WTC11 (cell line): ENCODE measurements around the gene MYORG. TPM values are rescaled to one million over a fixed set of nuclear protein-coding genes. Genes with fewer than 3 reads are reported as not detected.

ENCODE experiments used
- ATAC-seq: fragments of 200-7000 bp; cut with Tn5 transposase; 2 replicates; pipeline ENCODE4 v1.10.0; 2021; ENCODE audit warnings: mild to moderate bottlenecking, moderate library complexity
- CTCF ChIA-PET: fragments of 300-600 bp; sonication (Branson Sonifier 250); formaldehyde crosslinking; loops from one replicate; lab custom pipeline; 2021; ENCODE audit warnings: antibody characterized with exemption; lab: Charles Lee
- POLR2A ChIA-PET: fragments of 350-600 bp; sonication (Branson Sonifier 250); formaldehyde crosslinking; loops from one replicate; lab custom pipeline; 2021; ENCODE audit warnings: antibody characterized with exemption; lab: Charles Lee
- DNase-seq: peaks from one replicate; pipeline ENCODE4 v3.0.0; 2021; ENCODE audit warnings: low spot score
- H3K27ac Mint-ChIP-seq: 2 replicates; pipeline ENCODE4 v1.8.0; 2021; ENCODE audit warnings: mixed read lengths
- H3K27me3 Mint-ChIP-seq: 2 replicates; pipeline ENCODE4 v1.8.0; 2021; ENCODE audit warnings: low read depth, mild to moderate bottlenecking, moderate library complexity, mixed read lengths
- H3K36me3 Mint-ChIP-seq: 2 replicates; pipeline ENCODE4 v1.8.0; 2021; ENCODE audit warnings: mixed read lengths
- H3K4me1 Mint-ChIP-seq: 2 replicates; pipeline ENCODE4 v1.8.0; 2022; ENCODE audit warnings: mixed read lengths
- H3K4me3 Mint-ChIP-seq: 2 replicates; pipeline ENCODE4 v1.8.0; 2021; ENCODE audit warnings: mild to moderate bottlenecking, moderate library complexity, mixed read lengths
- H3K9me3 Mint-ChIP-seq: 2 replicates; pipeline ENCODE4 v1.8.0; 2021; ENCODE audit warnings: mixed read lengths
- ATF1 ChIP-seq: sonication (generic); formaldehyde crosslinking; IDR thresholded peaks from 2 replicates; pipeline ENCODE4 v1.8.1; 2023; ENCODE audit warnings: mild to moderate bottlenecking, moderate library complexity, missing genetic modification reagents
- CBFB ChIP-seq: sonication (generic); formaldehyde crosslinking; IDR thresholded peaks from 2 replicates; pipeline ENCODE4 v1.8.1; 2022; ENCODE audit warnings: mild to moderate bottlenecking, low read depth, missing genetic modification reagents
- CREB1 ChIP-seq: sonication (generic); formaldehyde crosslinking; IDR thresholded peaks from 2 replicates; pipeline ENCODE4 v1.8.0; 2023; ENCODE audit warnings: mild to moderate bottlenecking, missing genetic modification reagents
- EMX1 ChIP-seq: fragments of 250-450 bp; sonication (Bioruptor Pico); IDR thresholded peaks from 2 replicates; pipeline ENCODE4 v1.8.0; 2021; ENCODE audit warnings: mild to moderate bottlenecking
- ETV6 ChIP-seq: sonication (generic); formaldehyde crosslinking; IDR thresholded peaks from 2 replicates; pipeline ENCODE4 v1.8.1; 2022; ENCODE audit warnings: mild to moderate bottlenecking, missing genetic modification reagents
- FOXP1 ChIP-seq: sonication (generic); formaldehyde crosslinking; IDR thresholded peaks from 2 replicates; pipeline ENCODE4 v1.8.0; 2022; ENCODE audit warnings: missing genetic modification reagents, mild to moderate bottlenecking, moderate library complexity, borderline replicate concordance
- GABPB1 ChIP-seq: sonication (generic); formaldehyde crosslinking; IDR thresholded peaks from 2 replicates; pipeline ENCODE4 v1.8.1; 2023; ENCODE audit warnings: mild to moderate bottlenecking, missing genetic modification reagents
- NFE2L1 ChIP-seq: sonication (generic); formaldehyde crosslinking; IDR thresholded peaks from 2 replicates; pipeline ENCODE4 v1.8.1; 2023; ENCODE audit warnings: missing genetic modification reagents
- NR3C1 ChIP-seq: sonication (generic); formaldehyde crosslinking; conservative IDR thresholded peaks from 2 replicates; pipeline ENCODE4 v1.8.1; 2023; ENCODE audit warnings: low read depth, mild to moderate bottlenecking, missing genetic modification reagents
- SMAD3 ChIP-seq: sonication (generic); formaldehyde crosslinking; IDR thresholded peaks from 2 replicates; pipeline ENCODE4 v1.8.0; 2022; ENCODE audit warnings: missing genetic modification reagents, mild to moderate bottlenecking, borderline replicate concordance
- SMAD4 ChIP-seq: sonication (generic); formaldehyde crosslinking; IDR thresholded peaks from 2 replicates; pipeline ENCODE4 v1.8.0; 2022; ENCODE audit warnings: mild to moderate bottlenecking, missing genetic modification reagents
- SP1 ChIP-seq: sonication (generic); formaldehyde crosslinking; conservative IDR thresholded peaks from 2 replicates; pipeline ENCODE4 v1.8.1; 2022; ENCODE audit warnings: missing genetic modification reagents
- TEAD4 ChIP-seq: sonication (generic); formaldehyde crosslinking; IDR thresholded peaks from 2 replicates; pipeline ENCODE4 v1.8.0; 2022; ENCODE audit warnings: mild to moderate bottlenecking, missing genetic modification reagents
- TP53 ChIP-seq: sonication (generic); formaldehyde crosslinking; IDR thresholded peaks from 2 replicates; pipeline ENCODE4 v1.8.1; 2023; ENCODE audit warnings: mild to moderate bottlenecking, missing genetic modification reagents
- ZBTB21 ChIP-seq: sonication (generic); formaldehyde crosslinking; IDR thresholded peaks from 2 replicates; pipeline ENCODE4 v1.8.1; 2023; ENCODE audit warnings: mild to moderate bottlenecking, missing genetic modification reagents, borderline replicate concordance
- ZNF423 ChIP-seq: fragments of 250-450 bp; sonication (Bioruptor Pico); IDR thresholded peaks from 2 replicates; pipeline ENCODE4 v2.1.2; 2022; ENCODE audit warnings: mild to moderate bottlenecking, moderate library complexity
- total RNA-seq: library from RNA; stranded (reverse); gene quantifications from 3 replicates; pipeline ENCODE4 v1.2.3, GENCODE V29; 2021
- TF ChIP-seq, protein P1 (sequence below): sonication (generic); formaldehyde crosslinking; IDR thresholded peaks from 2 replicates; pipeline ENCODE4 v1.8.0; 2022; ENCODE audit warnings: mild to moderate bottlenecking, missing genetic modification reagents
- TF ChIP-seq, protein P2 (sequence below): sonication (generic); formaldehyde crosslinking; IDR thresholded peaks from 2 replicates; pipeline ENCODE4 v1.8.1; 2022; ENCODE audit warnings: missing genetic modification reagents, borderline replicate concordance
- TF ChIP-seq, protein P3 (sequence below): sonication (generic); formaldehyde crosslinking; IDR thresholded peaks from 2 replicates; pipeline ENCODE4 v1.8.1; 2022; ENCODE audit warnings: mild to moderate bottlenecking, missing genetic modification reagents, moderate library complexity, borderline replicate concordance
- TF ChIP-seq, protein P4 (sequence below): sonication (generic); formaldehyde crosslinking; IDR thresholded peaks from 2 replicates; pipeline ENCODE4 v1.8.1; 2023; ENCODE audit warnings: mild to moderate bottlenecking, moderate library complexity, missing genetic modification reagents
- TF ChIP-seq, protein P5 (sequence below): sonication (generic); formaldehyde crosslinking; IDR thresholded peaks from 2 replicates; pipeline ENCODE4 v1.8.0; 2023; ENCODE audit warnings: missing genetic modification reagents
- TF ChIP-seq, protein P6 (sequence below): sonication (generic); formaldehyde crosslinking; conservative IDR thresholded peaks from 2 replicates; pipeline ENCODE4 v1.8.1; 2023; ENCODE audit warnings: mild to moderate bottlenecking, low read depth, missing genetic modification reagents, moderate library complexity
- TF ChIP-seq, protein P7 (sequence below): sonication (generic); formaldehyde crosslinking; IDR thresholded peaks from 2 replicates; pipeline ENCODE4 v1.8.1; 2023; ENCODE audit warnings: mild to moderate bottlenecking, missing genetic modification reagents, moderate library complexity

MYORG gene
- total RNA-seq, 1 experiment from 2014 or later, result 18.9 TPM

DNA sequence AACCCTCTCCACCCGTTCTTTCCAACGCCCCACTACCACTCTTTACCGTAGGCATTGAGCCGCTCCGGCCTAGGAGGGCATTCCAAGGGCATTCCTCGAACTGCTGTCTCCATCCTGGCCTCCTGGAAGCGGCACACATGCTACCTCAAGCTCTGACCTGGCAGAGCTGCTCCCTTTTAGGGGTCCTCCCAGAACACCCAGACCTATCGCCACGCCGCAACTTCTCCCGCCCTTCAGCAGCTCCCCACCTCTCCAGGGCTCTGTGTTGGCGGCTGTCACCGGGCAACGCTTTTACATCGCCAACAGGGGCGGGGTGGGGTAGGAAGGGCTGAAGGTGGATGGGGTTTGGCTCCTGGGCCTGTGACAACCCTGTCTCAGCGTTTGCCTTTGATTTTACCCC is 4.6 kb upstream of the MYORG start:
- H3K27me3 Mint-ChIP-seq, result peaks cover 60% of the 10 kb centered on the region
- TF ChIP-seq ATF1 (CRISPR knock-in tag) (no peak), FOXP1 (CRISPR knock-in tag) (0 out of 2 replicates have a peak, but pooled peaks have one; percentile 9)
- TF ChIP-seq, protein P1, sequence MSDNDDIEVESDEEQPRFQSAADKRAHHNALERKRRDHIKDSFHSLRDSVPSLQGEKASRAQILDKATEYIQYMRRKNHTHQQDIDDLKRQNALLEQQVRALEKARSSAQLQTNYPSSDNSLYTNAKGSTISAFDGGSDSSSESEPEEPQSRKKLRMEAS (CRISPR knock-in tag), result 0 out of 2 replicates have a peak, but pooled peaks have one; percentile 4
- H3K27ac Mint-ChIP-seq, result no peak overlapping the region
- ATAC-seq (peak; percentile 3; the same call in 1 of the 2 replicates), DNase-seq (peak; percentile 60)
- peak overlapping the region; percentile 86 for H3K4me3 Mint-ChIP-seq
- H3K36me3 Mint-ChIP-seq, result no peaks in the 10 kb centered on the region
- H3K4me1 Mint-ChIP-seq, result peaks cover 13% of the 10 kb centered on the region
- ChIA-PET CTCF (interaction anchor here (0.6 to 7.9 kb wide), 8 partner anchors 8 to 557 kb away, joined by 3 to 168 read pairs (median 6); no protein-coding TSS in a partner anchor), POLR2A (no interaction called here)
- H3K9me3 Mint-ChIP-seq, result no peaks in the 10 kb centered on the region

DNA sequence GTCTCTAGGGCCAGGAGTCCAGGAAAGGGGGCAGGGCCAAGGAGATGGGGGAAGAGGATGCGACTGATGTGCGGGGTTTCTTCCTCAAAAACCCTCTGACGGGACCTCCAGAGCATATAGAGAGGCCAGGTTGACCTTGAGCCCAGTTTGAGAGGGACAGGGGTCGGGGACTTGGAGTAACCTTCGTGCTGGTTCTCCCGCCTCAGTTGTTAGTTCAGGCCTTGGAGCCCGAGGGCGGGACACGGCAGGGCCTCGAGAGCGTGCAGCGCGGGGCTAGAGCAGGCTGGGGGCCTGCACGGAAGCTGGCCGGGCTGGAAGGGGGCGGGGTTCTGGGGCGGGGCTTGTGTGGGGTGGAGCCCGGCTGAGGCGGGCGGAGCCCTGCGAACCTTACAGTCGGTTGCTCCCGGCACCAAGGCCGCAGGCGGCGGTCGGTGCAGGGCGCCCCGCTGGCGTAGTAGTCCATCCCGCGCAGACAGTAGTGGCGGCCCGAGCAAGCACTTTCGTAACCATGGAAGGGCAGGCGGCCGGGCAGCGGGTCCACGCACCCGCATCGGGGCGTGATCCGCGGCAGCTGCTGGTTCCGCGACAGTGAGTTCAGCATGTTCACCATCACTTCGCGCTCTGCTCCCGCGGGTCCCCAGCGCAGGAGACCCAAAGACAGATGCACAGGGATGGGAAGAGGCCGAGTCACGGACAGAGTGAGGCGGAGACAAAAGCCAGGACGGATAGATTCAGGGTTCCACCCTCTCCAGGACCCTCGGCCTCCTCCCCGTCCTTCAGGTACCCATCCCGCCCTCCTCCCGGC is 4.0 kb upstream of the MYORG start:
- no peaks in the 10 kb centered on the region for H3K36me3 Mint-ChIP-seq
- H3K27me3 Mint-ChIP-seq, result peaks cover 60% of the 10 kb centered on the region
- CTCF ChIA-PET, result interaction anchor here (0.7 to 7.9 kb wide), 18 partner anchors 7 to 222 kb away, joined by 3 to 168 read pairs (median 3); no protein-coding TSS in a partner anchor
- peak; percentile 59; the same call in 1 of the 2 replicates for TF ChIP-seq GABPB1 (CRISPR knock-in tag)
- TF ChIP-seq, protein P1 (CRISPR knock-in tag), result peak; percentile 57; the same call in 1 of the 2 replicates
- no peak; the same call in 1 of the 2 replicates for TF ChIP-seq NFE2L1
- TF ChIP-seq EMX1, result no peak
- no peak for TF ChIP-seq ZNF423 (CRISPR knock-in tag)
- TF ChIP-seq SP1 (CRISPR knock-in tag), result peak; percentile 60
- TF ChIP-seq, protein P2, sequence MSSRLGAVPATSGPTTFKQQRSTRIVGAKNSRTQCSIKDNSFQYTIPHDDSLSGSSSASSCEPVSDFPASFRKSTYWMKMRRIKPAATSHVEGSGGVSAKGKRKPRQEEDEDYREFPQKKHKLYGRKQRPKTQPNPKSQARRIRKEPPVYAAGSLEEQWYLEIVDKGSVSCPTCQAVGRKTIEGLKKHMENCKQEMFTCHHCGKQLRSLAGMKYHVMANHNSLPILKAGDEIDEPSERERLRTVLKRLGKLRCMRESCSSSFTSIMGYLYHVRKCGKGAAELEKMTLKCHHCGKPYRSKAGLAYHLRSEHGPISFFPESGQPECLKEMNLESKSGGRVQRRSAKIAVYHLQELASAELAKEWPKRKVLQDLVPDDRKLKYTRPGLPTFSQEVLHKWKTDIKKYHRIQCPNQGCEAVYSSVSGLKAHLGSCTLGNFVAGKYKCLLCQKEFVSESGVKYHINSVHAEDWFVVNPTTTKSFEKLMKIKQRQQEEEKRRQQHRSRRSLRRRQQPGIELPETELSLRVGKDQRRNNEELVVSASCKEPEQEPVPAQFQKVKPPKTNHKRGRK (CRISPR knock-in tag), result 0 out of 2 replicates have a peak, but pooled peaks have one; percentile 16
- TF ChIP-seq, protein P3, sequence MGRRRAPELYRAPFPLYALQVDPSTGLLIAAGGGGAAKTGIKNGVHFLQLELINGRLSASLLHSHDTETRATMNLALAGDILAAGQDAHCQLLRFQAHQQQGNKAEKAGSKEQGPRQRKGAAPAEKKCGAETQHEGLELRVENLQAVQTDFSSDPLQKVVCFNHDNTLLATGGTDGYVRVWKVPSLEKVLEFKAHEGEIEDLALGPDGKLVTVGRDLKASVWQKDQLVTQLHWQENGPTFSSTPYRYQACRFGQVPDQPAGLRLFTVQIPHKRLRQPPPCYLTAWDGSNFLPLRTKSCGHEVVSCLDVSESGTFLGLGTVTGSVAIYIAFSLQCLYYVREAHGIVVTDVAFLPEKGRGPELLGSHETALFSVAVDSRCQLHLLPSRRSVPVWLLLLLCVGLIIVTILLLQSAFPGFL, result no peak
- peak; percentile 71; the same call in 1 of the 2 replicates for TF ChIP-seq TP53 (CRISPR knock-in tag)
- 0 out of 2 replicates have a peak, but pooled peaks have one; percentile 56 for TF ChIP-seq NR3C1
- TF ChIP-seq, protein P4, sequence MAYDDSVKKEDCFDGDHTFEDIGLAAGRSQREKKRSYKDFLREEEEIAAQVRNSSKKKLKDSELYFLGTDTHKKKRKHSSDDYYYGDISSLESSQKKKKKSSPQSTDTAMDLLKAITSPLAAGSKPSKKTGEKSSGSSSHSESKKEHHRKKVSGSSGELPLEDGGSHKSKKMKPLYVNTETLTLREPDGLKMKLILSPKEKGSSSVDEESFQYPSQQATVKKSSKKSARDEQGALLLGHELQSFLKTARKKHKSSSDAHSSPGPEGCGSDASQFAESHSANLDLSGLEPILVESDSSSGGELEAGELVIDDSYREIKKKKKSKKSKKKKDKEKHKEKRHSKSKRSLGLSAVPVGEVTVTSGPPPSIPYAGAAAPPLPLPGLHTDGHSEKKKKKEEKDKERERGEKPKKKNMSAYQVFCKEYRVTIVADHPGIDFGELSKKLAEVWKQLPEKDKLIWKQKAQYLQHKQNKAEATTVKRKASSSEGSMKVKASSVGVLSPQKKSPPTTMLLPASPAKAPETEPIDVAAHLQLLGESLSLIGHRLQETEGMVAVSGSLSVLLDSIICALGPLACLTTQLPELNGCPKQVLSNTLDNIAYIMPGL, result 0 out of 2 replicates have a peak, but pooled peaks have one; percentile 17
- no peak; the same call in 1 of the 2 replicates for TF ChIP-seq ETV6 (CRISPR knock-in tag)
- no peak for TF ChIP-seq CBFB (CRISPR knock-in tag)
- no peak for TF ChIP-seq TEAD4 (CRISPR knock-in tag)
- TF ChIP-seq, protein P5, sequence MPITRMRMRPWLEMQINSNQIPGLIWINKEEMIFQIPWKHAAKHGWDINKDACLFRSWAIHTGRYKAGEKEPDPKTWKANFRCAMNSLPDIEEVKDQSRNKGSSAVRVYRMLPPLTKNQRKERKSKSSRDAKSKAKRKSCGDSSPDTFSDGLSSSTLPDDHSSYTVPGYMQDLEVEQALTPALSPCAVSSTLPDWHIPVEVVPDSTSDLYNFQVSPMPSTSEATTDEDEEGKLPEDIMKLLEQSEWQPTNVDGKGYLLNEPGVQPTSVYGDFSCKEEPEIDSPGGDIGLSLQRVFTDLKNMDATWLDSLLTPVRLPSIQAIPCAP (CRISPR knock-in tag), result 0 out of 2 replicates have a peak, but pooled peaks have one; percentile 64
- TF ChIP-seq, protein P6, sequence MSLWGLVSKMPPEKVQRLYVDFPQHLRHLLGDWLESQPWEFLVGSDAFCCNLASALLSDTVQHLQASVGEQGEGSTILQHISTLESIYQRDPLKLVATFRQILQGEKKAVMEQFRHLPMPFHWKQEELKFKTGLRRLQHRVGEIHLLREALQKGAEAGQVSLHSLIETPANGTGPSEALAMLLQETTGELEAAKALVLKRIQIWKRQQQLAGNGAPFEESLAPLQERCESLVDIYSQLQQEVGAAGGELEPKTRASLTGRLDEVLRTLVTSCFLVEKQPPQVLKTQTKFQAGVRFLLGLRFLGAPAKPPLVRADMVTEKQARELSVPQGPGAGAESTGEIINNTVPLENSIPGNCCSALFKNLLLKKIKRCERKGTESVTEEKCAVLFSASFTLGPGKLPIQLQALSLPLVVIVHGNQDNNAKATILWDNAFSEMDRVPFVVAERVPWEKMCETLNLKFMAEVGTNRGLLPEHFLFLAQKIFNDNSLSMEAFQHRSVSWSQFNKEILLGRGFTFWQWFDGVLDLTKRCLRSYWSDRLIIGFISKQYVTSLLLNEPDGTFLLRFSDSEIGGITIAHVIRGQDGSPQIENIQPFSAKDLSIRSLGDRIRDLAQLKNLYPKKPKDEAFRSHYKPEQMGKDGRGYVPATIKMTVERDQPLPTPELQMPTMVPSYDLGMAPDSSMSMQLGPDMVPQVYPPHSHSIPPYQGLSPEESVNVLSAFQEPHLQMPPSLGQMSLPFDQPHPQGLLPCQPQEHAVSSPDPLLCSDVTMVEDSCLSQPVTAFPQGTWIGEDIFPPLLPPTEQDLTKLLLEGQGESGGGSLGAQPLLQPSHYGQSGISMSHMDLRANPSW (CRISPR knock-in tag), result no peak
- TF ChIP-seq, protein P7, sequence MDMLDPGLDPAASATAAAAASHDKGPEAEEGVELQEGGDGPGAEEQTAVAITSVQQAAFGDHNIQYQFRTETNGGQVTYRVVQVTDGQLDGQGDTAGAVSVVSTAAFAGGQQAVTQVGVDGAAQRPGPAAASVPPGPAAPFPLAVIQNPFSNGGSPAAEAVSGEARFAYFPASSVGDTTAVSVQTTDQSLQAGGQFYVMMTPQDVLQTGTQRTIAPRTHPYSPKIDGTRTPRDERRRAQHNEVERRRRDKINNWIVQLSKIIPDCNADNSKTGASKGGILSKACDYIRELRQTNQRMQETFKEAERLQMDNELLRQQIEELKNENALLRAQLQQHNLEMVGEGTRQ, result no peak
- TF ChIP-seq SMAD4, result no peak
- 0 out of 2 replicates have a peak, but pooled peaks have one; percentile 24 for TF ChIP-seq ZBTB21 (CRISPR knock-in tag)
- TF ChIP-seq SMAD3 (CRISPR knock-in tag), result peak; percentile 64; the same call in 1 of the 2 replicates
- TF ChIP-seq CREB1, result no peak

More for the DNA sequence above, 4.0 kb upstream of the MYORG start:
- Mint-ChIP-seq H3K9me3 (no peaks in the 10 kb centered on the region), H3K27ac (no peak overlapping the region), H3K4me3 (peak overlapping the region; percentile 86), H3K4me1 (peaks cover 17% of the 10 kb centered on the region)
- peak; percentile 84 for DNase-seq
- POLR2A ChIA-PET, result interaction anchor here (1.6 kb wide), 1 partner anchor 46 kb away, joined by 4 read pairs; no protein-coding TSS in a partner anchor
- peak; percentile 36 for ATAC-seq
